Vagina (tissue), 2 donors: ENCODE results near the gene FAF2. TPM values are rescaled to one million over a fixed set of nuclear protein-coding genes. Genes with fewer than 3 reads are reported as not detected.

Experiments used
- DNase-seq, 2 donors: peaks; one replicate each; pipeline ENCODE4 v3.0.0-alpha.2; 2017; ENCODE audit errors: extremely low spot score in 2 of 2
- H3K27ac ChIP-seq: fragments of 200-600 bp; sonication (generic); one replicate; pipeline ENCODE4 v1.5.1; 2019
- H3K27me3 ChIP-seq: fragments of 200-600 bp; sonication (generic); one replicate; pipeline ENCODE4 v1.5.1; 2019
- H3K36me3 ChIP-seq, 2 donors: fragments of 200-600 bp; sonication (generic); one replicate each; pipeline ENCODE4 v1.5.1; 2017 to 2019
- H3K4me1 ChIP-seq: fragments of 200-600 bp; sonication (generic); one replicate; pipeline ENCODE4 v1.5.1; 2019
- H3K4me3 ChIP-seq, 2 donors: fragments of 200-600 bp; sonication (generic); 1 replicate in 1 of 2; 2 replicates in 1 of 2; pipeline ENCODE4 v1.5.1; 2016 to 2019
- H3K9me3 ChIP-seq: fragments of 200-600 bp; sonication (generic); one replicate; pipeline ENCODE4 v1.5.1; 2019
- POLR2A ChIP-seq, 2 donors: fragments of 450-650 bp; IDR thresholded peaks; one replicate each; pipeline ENCODE4 v1.6.1; 2017; ENCODE audit warnings: antibody characterized with exemption in 2 of 2, mild to moderate bottlenecking in 2 of 2, moderate library complexity in 2 of 2
- POLR2AphosphoS5 ChIP-seq, 2 donors: sonication (generic); formaldehyde crosslinking; IDR thresholded peaks; one replicate each; pipeline ENCODE4 v1.9.0; 2017; ENCODE audit warnings: antibody characterized with exemption in 2 of 2, mild to moderate bottlenecking in 2 of 2, low read depth in 1 of 2; ENCODE audit not compliant: insufficient read depth in 1 of 2
- intact Hi-C: fragments of 100-400 bp; cut with DNase I; formaldehyde crosslinking; loops from one replicate; pipeline ENCODE4 v1.15.1; 2023
- total RNA-seq: library from RNA; depleted of rRNA; stranded (reverse); fragments of >200 nt; gene quantifications from one replicate; pipeline ENCODE4 v1.2.3, GENCODE V29; 2016
- TF ChIP-seq, protein P1 (sequence below), 3 experiments: fragments of 450-650 bp in 2 of 3; fragments of 200-600 bp in 1 of 3; sonication (generic) in 1 of 3; IDR thresholded peaks; one replicate each; pipeline ENCODE4 v1.5.1; 2017 to 2019; ENCODE audit warnings: antibody characterized with exemption in 3 of 3, mild to moderate bottlenecking in 2 of 3, moderate library complexity in 2 of 3

The FAF2 gene
- total RNA-seq, 1 donor from 2014 or later: 25.3 TPM

DNA sequence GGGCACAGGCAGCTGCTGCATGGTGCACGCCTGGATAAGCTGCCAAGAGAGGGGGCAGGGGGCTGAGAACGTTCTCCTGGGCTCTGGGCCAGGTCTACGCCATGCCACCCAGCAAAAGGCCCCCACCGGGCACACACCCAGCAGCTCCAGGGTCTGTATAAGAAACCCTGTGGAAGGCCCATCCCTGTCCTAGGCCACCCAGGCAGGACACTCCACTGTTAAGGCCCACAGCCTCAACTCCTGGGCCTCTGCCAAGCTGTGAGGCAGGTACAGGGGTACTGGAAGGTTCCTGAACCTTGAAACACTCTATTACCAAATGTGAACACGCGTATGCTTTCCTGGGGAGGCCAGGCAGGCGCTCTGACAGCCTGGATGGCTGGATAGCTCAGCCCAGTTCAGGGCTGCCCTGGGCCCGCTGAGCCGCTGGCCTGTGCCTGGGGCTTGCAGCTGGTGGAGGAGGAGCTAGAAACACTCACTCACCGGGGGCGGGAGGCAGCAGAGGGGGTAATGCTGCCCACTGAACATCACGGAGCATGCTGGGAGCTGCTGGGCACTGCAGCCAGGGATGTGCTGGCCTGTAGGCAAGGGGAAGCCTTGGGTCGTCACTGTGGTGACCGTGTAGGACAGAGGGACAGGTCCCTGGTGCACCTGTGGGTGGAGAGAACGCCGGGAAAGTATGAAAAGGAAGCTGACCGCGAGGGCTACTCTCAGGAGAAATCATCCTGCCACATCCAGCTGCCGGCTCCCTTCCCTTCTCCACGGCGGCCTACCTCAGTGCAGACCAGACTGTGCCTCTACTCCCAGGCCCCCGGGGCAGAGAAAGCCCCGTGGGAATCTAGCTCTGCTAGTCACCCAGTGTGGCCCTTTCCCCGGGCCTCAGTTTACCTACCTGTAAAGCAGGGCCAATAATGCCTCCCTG, 83.1 kb downstream of the FAF2 start:
- Histone ChIP-seq H3K36me3 (peaks cover 4 to 42% of the 10 kb centered on the region in 2 donors), H3K27me3 (no peaks in the 10 kb centered on the region), H3K4me3 (no peak overlapping the region), H3K27ac (no peak overlapping the region), H3K4me1 (peaks cover 66% of the 10 kb centered on the region), H3K9me3 (no peaks in the 10 kb centered on the region)
- TF ChIP-seq POLR2AphosphoS5 (IDR thresholded peaks at IDR 0.05; ENCODE audit: insufficient read depth in 1 of 2, low read depth in 1 of 2) (no peak), POLR2A (IDR thresholded peaks at IDR 0.05) (no peak)
- TF ChIP-seq, protein P1, sequence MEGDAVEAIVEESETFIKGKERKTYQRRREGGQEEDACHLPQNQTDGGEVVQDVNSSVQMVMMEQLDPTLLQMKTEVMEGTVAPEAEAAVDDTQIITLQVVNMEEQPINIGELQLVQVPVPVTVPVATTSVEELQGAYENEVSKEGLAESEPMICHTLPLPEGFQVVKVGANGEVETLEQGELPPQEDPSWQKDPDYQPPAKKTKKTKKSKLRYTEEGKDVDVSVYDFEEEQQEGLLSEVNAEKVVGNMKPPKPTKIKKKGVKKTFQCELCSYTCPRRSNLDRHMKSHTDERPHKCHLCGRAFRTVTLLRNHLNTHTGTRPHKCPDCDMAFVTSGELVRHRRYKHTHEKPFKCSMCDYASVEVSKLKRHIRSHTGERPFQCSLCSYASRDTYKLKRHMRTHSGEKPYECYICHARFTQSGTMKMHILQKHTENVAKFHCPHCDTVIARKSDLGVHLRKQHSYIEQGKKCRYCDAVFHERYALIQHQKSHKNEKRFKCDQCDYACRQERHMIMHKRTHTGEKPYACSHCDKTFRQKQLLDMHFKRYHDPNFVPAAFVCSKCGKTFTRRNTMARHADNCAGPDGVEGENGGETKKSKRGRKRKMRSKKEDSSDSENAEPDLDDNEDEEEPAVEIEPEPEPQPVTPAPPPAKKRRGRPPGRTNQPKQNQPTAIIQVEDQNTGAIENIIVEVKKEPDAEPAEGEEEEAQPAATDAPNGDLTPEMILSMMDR (IDR thresholded peaks at IDR 0.05): no peak
- intact Hi-C loops: no loop called here
- DNase-seq: no peak

DNA sequence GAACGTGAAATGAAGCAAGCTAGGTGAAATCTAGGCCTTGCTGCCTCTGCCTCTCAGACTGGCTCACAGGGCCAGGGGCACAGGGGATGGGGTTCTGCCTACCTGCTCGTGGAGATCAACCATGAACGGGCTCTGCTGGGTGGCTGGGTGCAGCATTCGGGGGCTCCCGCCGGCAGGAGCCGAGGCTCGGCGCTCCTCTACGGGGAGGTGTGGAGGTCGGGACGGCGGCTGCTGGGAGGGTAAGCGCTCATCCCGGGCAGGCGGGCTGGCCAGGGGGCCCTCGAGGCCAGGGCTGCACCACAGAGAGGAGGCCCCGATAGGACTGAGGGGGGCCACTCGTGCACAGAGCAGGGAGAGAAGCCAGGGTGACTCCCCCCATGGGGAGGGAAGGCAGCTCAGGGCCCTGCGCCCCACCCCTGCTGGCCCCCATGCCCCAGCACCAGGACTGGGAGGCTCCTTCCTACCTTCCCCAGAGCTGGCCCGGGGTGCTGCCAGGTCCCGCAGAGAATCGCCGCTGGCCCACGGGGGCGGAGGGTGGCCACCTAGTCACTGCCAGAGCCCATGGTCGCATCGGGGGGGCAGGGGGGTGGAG, 83.8 kb downstream of the FAF2 start:
- Histone ChIP-seq H3K4me3 (no peak overlapping the region), H3K9me3 (no peaks in the 10 kb centered on the region), H3K36me3 (peaks cover 4 to 38% of the 10 kb centered on the region in 2 donors), H3K27me3 (no peaks in the 10 kb centered on the region), H3K4me1 (peaks cover 68% of the 10 kb centered on the region), H3K27ac (no peak overlapping the region)
- intact Hi-C loops: no loop called here
- TF ChIP-seq POLR2A (IDR thresholded peaks at IDR 0.05) (no peak), POLR2AphosphoS5 (IDR thresholded peaks at IDR 0.05; ENCODE audit: insufficient read depth in 1 of 2, low read depth in 1 of 2) (no peak)
- TF ChIP-seq, protein P1 (IDR thresholded peaks at IDR 0.05): no peak
- no peak for DNase-seq

DNA sequence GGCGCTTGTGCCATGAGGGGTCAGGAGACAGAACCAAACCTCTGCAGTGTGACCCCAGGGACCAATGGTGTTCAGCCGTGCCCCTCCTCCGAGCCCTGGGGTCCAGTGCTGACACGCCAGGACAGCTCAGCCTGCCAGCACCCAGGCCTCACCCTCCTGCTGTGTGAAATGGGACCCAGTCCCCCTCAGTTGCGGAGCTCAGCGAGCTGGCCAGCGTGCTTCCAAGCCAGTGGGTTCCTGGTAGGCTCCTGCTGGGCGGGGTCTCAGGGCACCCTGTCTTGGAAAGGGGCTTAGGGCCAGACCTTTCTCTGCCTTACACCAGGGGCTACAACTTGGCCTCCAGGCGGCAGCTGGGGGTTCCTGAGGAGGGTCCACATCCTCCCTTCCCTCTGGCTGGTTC, 84.6 kb downstream of the FAF2 start:
- Histone ChIP-seq H3K27me3 (no peaks in the 10 kb centered on the region), H3K36me3 (peaks cover 4 to 37% of the 10 kb centered on the region in 2 donors), H3K4me1 (peaks cover 68% of the 10 kb centered on the region), H3K9me3 (no peaks in the 10 kb centered on the region), H3K27ac (peak overlapping the region; percentile 98), H3K4me3 (no peak overlapping the region)
- TF ChIP-seq POLR2AphosphoS5 (IDR thresholded peaks at IDR 0.05; ENCODE audit: insufficient read depth in 1 of 2, low read depth in 1 of 2) (no peak), POLR2A (IDR thresholded peaks at IDR 0.05) (no peak)
- TF ChIP-seq, protein P1 (IDR thresholded peaks at IDR 0.05): no peak
- DNase-seq: no peak
- intact Hi-C loops: no loop called here

DNA sequence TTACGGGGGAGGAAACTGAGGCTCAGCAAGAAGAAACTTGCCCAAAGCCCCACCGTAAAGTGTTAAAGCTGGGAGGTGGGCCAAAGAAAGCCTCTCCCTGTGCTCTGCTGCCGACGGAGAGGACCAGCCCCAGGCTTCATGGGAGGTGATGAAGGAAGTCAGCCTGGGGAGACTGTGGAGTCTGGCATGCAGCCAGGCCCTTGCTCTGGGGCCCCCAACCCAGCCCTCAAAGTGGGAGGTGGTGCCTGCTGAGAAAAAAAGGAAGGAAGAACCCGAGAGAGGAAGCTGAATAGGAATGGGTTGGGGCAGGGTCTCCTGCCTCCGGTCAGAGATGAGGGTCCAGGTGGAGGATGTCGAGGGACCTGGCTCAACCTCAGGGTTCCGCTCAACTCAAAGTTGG, 85.2 kb downstream of the FAF2 start:
- Histone ChIP-seq H3K27me3 (no peaks in the 10 kb centered on the region), H3K4me3 (peak overlapping the region; percentile 6 to 62), H3K9me3 (no peaks in the 10 kb centered on the region), H3K36me3 (peaks cover 4 to 31% of the 10 kb centered on the region in 2 donors), H3K27ac (peak overlapping the region; percentile 98), H3K4me1 (peaks cover 71% of the 10 kb centered on the region)
- intact Hi-C loops: no loop called here
- no peak for DNase-seq
- TF ChIP-seq POLR2AphosphoS5 (IDR thresholded peaks at IDR 0.05; ENCODE audit: insufficient read depth in 1 of 2, low read depth in 1 of 2): no peak
- TF ChIP-seq, protein P1 (IDR thresholded peaks at IDR 0.05): no peak
- TF ChIP-seq POLR2A (IDR thresholded peaks at IDR 0.05): no peak
